Psoas muscle (tissue), 8 donors: ENCODE results near the gene ADAMTS18. TPM values are rescaled to one million over a fixed set of nuclear protein-coding genes. Genes with fewer than 3 reads are reported as not detected.

Experiments used
- ATAC-seq, 4 donors: fragments of 200-7000 bp; cut with Tn5 transposase; one replicate each; pipeline ENCODE4 v1.9.1; 2020; ENCODE audit warnings: moderate library complexity in 3 of 4, mild to moderate bottlenecking in 2 of 4
- DNase-seq, 2 donors: peaks; one replicate each; pipeline ENCODE4 v3.0.0-alpha.2; 2020
- H3K27ac ChIP-seq: fragments of 200-600 bp; one replicate; pipeline ENCODE4 v1.8.0; 2022
- H3K27me3 ChIP-seq, 3 donors: fragments of 200-600 bp in 1 of 3; one replicate each; pipeline versions ENCODE4 v1.6.1 to v1.8.0; 2013 to 2022; ENCODE audit warnings: low read length in 2 of 3, mild to moderate bottlenecking in 2 of 3, moderate library complexity in 1 of 3; ENCODE audit not compliant: insufficient read depth in 3 of 3
- H3K36me3 ChIP-seq, 2 donors: fragments of 200-600 bp in 1 of 2; one replicate each; pipeline versions ENCODE4 v1.6.1 to v1.8.0; 2013 to 2022; ENCODE audit warnings: low read depth in 1 of 2, mild to moderate bottlenecking in 1 of 2, moderate library complexity in 1 of 2; ENCODE audit not compliant: insufficient read depth in 1 of 2
- H3K4me1 ChIP-seq: fragments of 200-600 bp; one replicate; pipeline ENCODE4 v1.8.0; 2022
- H3K4me3 ChIP-seq: fragments of 200-600 bp; one replicate; pipeline ENCODE4 v1.8.0; 2022; ENCODE audit warnings: mild to moderate bottlenecking
- H3K9me3 ChIP-seq: fragments of 200-600 bp; one replicate; pipeline ENCODE4 v1.8.0; 2022
- CTCF ChIP-seq: fragments of 200-600 bp; IDR thresholded peaks from one replicate; pipeline ENCODE4 v1.8.0; 2022; ENCODE audit warnings: antibody characterized with exemption
- WGBS, 3 donors: extraction: QIAGEN DNeasy Blood & Tissue Kit; methylation state at CpG; one replicate each; pipeline versions ENCODE4 v1.1.6 to v1.1.7; 2013; 5-methylcytosine and 5-hydroxymethylcytosine counted together
- intact Hi-C, 2 donors: fragments of 100-400 bp; cut with DNase I; formaldehyde crosslinking; loops; one replicate each; pipeline versions ENCODE4 v1.11.0 to v1.14.2; 2022
- polyA plus RNA-seq, 3 donors: library from polyadenylated mRNA; stranded (reverse); fragments of 200-250 nt; gene quantifications; one replicate each; pipeline ENCODE4 v1.2.3, GENCODE V29; 2013
- total RNA-seq, 4 donors: library from RNA; stranded (reverse); fragmentation: NEBNext Ultra II Directional in 2 of 4; extraction: Animal tissue kit (Norgen Biotek cat#: 25700) in 2 of 4; gene quantifications; one replicate each; pipeline versions ENCODE4 v1.2.1 to v1.2.4, GENCODE V29; 2021 to 2023
- donor health status: healthy with polysubstance abuse.
- donor health status: DM: no; HTN: no; CAD: no; lungs with moderate emphysema.
- donor health status: Bipolar disorder and iron deficiency.
- donor health status: healthy.
- donor health status: DM: yes; HTN: yes; CAD: no.
- donor health status: DM: no; HTN: no; CAD: no.
- donor health status: DM: no; HTN: no; CAD: no.
- donor health status: DM: yes; HTN: yes; CAD: no.

ADAMTS18 gene
- total and polyA plus RNA-seq, 7 donors = 0.01 to 0.28 (median 0.03) TPM; not detected in 4

- no peak for DNase-seq
- 93 to 95% (median 95%) methylated on average over 2 of the region's 2 CpGs for WGBS, 3 donors
- H3K27ac ChIP-seq = no peak overlapping the region
- H3K4me1 ChIP-seq = no peaks in the 10 kb centered on the region
- intact Hi-C loops = no loop called here
- ATAC-seq = no peak
- H3K9me3 ChIP-seq = no peaks in the 10 kb centered on the region
- H3K36me3 ChIP-seq = no peaks in the 10 kb centered on the region
- TF ChIP-seq CTCF = no peak
- no peak overlapping the region for H3K4me3 ChIP-seq
- H3K27me3 ChIP-seq = no peaks in the 10 kb centered on the region
These were observed 12.5 kb downstream of the ADAMTS18 start for GRCh38 chr16:77422196-77422784.

- H3K9me3 ChIP-seq = no peaks in the 10 kb centered on the region
- ATAC-seq (no peak), DNase-seq (no peak)
- no peak for TF ChIP-seq CTCF
- 72 to 74% (median 72%) methylated on average over 1 of the region's 1 CpG for WGBS, 3 donors
- intact Hi-C loops = no loop called here
- H3K4me1 ChIP-seq = no peaks in the 10 kb centered on the region
- no peak overlapping the region for H3K4me3 ChIP-seq
- no peaks in the 10 kb centered on the region for H3K36me3 ChIP-seq
- H3K27ac ChIP-seq = no peak overlapping the region
- no peaks in the 10 kb centered on the region for H3K27me3 ChIP-seq
These were observed 17.8 kb downstream of the ADAMTS18 start for GRCh38 chr16:77416939-77417480.

GRCh38 chr16:77414752-77415231 lies 20.0 kb downstream of the ADAMTS18 start:
- no peak for ATAC-seq
- no peaks in the 10 kb centered on the region for H3K4me1 ChIP-seq
- no peaks in the 10 kb centered on the region for H3K36me3 ChIP-seq
- H3K27me3 ChIP-seq = no peaks in the 10 kb centered on the region
- H3K9me3 ChIP-seq = no peaks in the 10 kb centered on the region
- intact Hi-C loops = no loop called here
- H3K4me3 ChIP-seq = no peak overlapping the region
- H3K27ac ChIP-seq = no peak overlapping the region
- no peak for DNase-seq
- 95 to 98% (median 97%) methylated on average over 2 of the region's 2 CpGs for WGBS, 3 donors
- TF ChIP-seq CTCF = no peak

GRCh38 chr16:77410449-77410848 lies 24.4 kb downstream of the ADAMTS18 start:
- DNase-seq = no peak
- intact Hi-C loops = no loop called here
- Histone ChIP-seq H3K36me3 (no peaks in the 10 kb centered on the region), H3K27ac (no peak overlapping the region), H3K9me3 (no peaks in the 10 kb centered on the region), H3K4me1 (no peaks in the 10 kb centered on the region), H3K4me3 (no peak overlapping the region), H3K27me3 (no peaks in the 10 kb centered on the region)
- 50 to 67% (median 65%) methylated on average over 4 of the region's 4 CpGs for WGBS, 3 donors
- no peak for TF ChIP-seq CTCF
- ATAC-seq = no peak

- ATAC-seq (no peak), DNase-seq (no peak)
- H3K27ac ChIP-seq = no peak overlapping the region
- H3K4me3 ChIP-seq = no peak overlapping the region
- intact Hi-C loops = no loop called here
- no peaks in the 10 kb centered on the region for H3K36me3 ChIP-seq
- H3K27me3 ChIP-seq = no peaks in the 10 kb centered on the region
- TF ChIP-seq CTCF = no peak
- H3K9me3 ChIP-seq = no peaks in the 10 kb centered on the region
- WGBS, 3 donors = 22 to 26% (median 25%) methylated on average over 5 of the region's 5 CpGs
- no peaks in the 10 kb centered on the region for H3K4me1 ChIP-seq
These were observed 25.5 kb downstream of the ADAMTS18 start for GRCh38 chr16:77409311-77409710.
